ENCODE measurements around the gene CDH9.
"Not testable (repeated sequence)": the region's sequence is repeated elsewhere in the genome, so short reads cannot be mapped to it uniquely, and the experiment has no call there.

Gene CDH9

DNA sequence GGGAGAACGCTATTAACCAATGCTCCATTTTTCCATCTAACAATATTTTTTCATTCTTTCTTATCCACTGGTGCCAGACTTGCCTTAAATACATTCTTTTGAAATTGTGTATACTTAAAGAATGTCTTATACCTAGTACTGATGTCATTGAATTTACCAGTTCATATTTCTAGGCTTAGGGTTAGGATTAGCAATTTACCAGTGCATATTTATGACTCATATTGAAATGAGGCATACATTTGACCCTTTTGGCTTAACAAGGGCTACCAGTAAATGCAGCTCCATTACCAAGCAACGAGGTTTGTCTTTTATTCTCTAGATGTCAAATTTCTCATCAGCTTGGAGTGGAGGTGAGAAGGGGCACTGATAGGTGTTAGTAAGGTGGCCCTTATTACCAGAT lies 89.5 kb downstream of the CDH9 start:
- no peak for DNase-seq

- DNase-seq, result no peak
These were observed 92.5 kb downstream of the CDH9 start for GRCh38 chr5:26945901-26946300.

GRCh38 chr5:26942481-26942880 lies 95.9 kb downstream of the CDH9 start:
- DNase-seq, result no peak

GRCh38 chr5:26940994-26941393 lies 97.4 kb downstream of the CDH9 start:
- no peak for DNase-seq

GRCh38 chr5:26932238-26932637 lies 106.1 kb downstream of the CDH9 start:
- DNase-seq, result no peak

DNA sequence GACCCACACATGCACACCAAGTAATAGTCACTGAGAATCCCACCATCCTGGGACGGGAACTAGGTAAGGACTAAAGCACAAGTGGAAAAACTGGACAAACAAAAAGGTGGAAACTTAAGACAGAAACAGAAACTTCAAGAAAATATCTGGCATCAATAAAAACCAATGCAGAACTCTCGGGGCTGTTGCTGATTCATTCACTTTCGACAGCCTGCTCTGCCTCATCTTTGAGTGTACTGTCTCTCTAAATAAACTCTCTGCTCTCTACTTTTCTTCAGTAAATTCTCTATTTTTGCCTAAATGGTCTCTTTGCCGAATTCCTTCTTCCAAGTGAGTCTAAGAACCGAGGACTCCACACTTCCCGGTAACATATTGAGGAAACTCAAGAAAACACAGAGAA lies 116.9 kb downstream of the CDH9 start:
- no peak for DNase-seq

DNA sequence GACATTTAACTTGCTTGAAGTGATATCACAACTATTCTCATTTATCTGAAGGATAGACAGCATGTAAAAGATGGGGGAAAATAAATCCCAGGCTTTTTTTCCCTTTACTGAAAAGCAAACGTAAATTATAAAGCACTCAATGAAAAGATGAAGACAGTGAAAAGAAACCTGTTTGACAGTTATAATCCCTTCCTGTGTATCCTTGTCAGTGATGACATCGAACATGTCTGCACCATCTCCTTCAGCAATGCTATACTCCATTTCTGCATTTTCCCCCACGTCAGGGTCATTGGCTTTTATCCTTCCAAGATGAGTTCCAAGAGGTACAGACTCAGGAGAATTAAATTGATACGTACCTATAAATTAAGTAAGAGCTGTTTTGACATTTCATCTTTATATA lies 134.9 kb downstream of the CDH9 start:
- no peak for DNase-seq

- DNase-seq, result no peak
These were observed 143.6 kb downstream of the CDH9 start for GRCh38 chr5:26894719-26895263.

DNA sequence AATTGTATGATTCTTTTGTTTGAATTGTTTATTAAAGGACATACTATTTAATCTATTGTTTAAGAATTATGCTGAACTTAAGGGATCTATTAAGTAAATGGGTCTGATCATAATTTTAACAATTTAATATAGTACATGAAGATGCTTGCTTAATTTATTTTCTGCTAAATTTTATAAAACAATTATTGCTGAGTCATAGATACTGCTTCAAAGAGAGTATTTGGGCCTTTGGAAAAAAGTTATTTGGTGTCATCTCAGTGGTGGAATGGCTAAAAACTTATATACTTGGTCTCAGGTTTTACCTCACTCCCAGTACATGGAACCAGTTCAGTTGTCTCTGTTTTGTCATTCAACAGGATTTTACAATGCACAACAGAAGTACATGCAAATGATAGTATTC lies 145.3 kb downstream of the CDH9 start:
- DNase-seq, result no peak

GRCh38 chr5:26889815-26890214 lies 148.6 kb downstream of the CDH9 start:
- no peak for DNase-seq

DNA sequence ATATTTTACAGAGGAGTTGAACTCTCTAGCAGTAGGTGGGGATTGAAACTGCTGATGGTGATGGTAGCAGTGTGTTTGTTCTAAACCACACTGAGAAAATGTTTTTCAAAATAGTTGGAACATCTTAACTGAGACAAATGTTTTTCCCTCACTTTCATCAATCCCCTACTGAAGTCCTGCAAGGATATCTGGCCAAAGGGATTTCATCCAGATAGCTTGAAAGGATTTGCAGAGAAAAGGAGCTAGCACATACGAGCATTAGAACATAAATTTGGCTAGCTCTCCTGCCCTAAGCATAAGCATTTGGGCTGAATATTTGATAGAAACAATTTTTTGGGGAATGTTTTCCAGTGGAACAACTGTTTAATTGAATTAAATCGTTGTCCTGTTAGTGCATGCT lies 153.9 kb downstream of the CDH9 start:
- no peak for DNase-seq

- no peak for DNase-seq
These were observed 155.0 kb downstream of the CDH9 start for GRCh38 chr5:26883375-26883774.

DNA sequence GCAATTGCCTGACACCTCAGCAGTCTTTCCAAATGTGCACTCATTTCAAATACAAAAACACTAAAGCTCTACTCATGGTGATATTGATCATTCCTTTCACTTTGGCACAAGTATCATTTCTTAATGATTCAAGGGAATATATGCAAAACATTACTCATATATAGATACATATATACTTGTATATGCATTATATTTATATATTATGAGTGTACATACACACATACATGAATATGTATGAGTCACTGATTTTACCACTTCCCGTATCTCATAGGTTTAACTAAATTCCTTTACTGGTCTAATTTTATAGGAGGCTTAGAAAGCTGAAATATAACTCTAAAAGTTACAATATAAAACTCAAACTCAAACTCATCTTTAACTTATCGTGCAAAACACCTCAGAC lies 156.5 kb downstream of the CDH9 start:
- no peak for DNase-seq

- no peak for DNase-seq
These were observed 161.2 kb downstream of the CDH9 start for GRCh38 chr5:26877154-26877553.

- DNase-seq, result no peak
These were observed 166.0 kb downstream of the CDH9 start for GRCh38 chr5:26872337-26872736.

- DNase-seq, result no peak
These were observed 168.6 kb downstream of the CDH9 start for GRCh38 chr5:26869781-26870180.

DNA sequence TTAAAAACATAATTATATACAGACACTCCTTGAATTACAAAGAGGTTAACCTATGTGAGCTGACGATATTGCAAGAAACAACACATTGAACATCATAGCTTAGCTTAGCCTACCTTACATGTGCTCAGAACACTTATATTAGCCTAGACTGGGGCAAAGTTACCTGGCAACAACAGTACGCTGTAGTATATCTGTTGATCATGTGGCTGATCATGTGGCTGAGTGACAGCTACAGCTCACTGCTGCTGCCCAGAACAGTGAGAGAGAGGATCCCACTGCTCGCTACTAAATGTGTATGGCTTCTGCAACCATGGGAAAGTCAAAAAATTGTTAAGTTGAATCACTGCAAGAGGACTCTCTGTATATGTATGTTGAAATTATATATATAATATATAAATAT lies 169.9 kb downstream of the CDH9 start:
- no peak for DNase-seq

DNA sequence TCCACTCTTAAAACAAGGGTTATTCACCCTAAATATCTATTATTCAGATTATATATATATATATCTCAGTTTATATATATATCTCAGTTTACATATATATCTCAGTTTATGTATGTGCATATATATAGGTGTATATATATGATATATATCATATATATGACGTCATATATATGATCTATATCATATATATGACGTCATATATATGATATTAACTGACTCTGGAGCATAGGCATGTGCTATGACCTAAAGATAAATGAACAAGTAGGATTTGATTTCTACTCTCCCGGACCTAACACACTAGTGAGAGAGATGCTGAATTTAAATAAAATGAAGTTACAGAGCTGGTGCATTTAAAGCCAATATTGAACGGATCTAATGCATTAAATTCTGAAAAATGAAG lies 174.3 kb downstream of the CDH9 start:
- no peak for DNase-seq

GRCh38 chr5:26856238-26856637 lies 182.1 kb downstream of the CDH9 start:
- DNase-seq, result no peak

GRCh38 chr5:26852450-26852849 lies 185.9 kb downstream of the CDH9 start:
- DNase-seq, result not testable (repeated sequence)

- no peak for DNase-seq
These were observed 191.2 kb downstream of the CDH9 start for GRCh38 chr5:26847041-26847736.

DNA sequence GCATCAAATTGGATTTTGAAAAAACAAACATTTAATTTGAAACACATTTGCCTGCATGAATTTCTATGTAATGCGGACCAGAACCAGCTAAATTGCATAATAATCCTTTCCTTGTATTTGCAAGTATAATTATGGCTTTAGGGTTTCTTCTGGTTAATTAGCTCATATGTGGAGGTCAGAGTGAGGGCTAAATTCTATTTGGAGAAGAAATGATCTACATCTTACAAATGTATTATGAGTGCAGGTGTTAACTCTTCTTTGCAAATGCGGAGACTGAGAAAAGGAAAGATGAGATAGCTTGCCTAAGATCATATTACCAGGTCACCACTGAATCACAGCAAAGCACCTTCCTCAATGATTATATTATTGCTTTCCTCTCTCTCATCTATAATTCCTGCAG lies 194.7 kb downstream of the CDH9 start:
- DNase-seq, result no peak

DNA sequence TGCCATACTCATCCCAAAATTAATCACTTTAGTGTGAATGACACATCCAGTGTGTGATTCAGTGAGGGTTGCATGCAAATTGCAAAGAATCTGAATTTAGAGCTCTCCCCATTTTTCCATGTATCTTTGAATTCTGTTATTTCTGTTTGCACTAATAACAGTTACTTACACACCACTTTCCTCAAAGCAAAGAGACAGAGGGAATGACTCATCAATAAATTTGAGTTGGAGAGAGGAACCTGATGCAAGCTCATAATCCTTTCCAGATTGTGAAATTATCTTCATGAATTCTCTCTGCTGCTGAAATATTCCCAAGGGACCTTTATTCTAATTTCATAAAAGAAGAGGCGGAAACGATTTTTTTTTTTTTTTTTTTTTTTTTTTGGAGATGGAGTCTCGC lies 204.8 kb downstream of the CDH9 start:
- DNase-seq, result no peak

Data from inflammatory macrophage treated with lipopolysaccharide for 4 hours (primary cell).